ENCODE measurements around the gene ZNF550. TPM values are rescaled to one million over a fixed set of nuclear protein-coding genes. Genes with fewer than 3 reads are reported as not detected.
A peak's percentile ranks its signal among the peaks of the same experiment; 100 is the strongest.

Gene ZNF550
- total and polyA plus RNA-seq, 2 of the 13 experiments (the other 11 are each of a cell fraction or from before 2014, with no cell fraction given): 8.6 to 9.1 TPM

DNA sequence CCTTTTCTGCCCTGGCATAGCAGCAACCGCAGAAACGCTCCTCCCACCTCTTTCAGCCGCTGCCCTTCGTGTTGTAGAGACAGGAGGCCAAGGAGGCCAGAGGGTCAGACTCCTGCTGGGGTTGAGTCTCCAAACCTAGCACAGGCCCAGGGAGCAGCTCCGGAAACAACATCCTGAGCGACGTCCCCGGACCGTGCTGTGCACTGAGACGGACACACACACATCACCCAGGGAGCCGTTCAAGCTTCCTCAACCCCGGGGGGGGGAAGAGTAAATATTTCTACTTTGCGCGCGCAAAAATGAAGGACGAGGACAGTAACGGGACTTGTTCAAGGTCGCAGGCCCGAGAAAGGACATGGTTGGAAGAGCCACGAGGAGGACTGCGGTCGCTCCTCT is 657 bp downstream of the ZNF550 start:
- peaks cover 23% of the 10 kb centered on the region for H3K79me2 ChIP-seq (ENCODE audit: insufficient read depth, low read length)
- no peak for FAIRE-seq
- peaks cover 29% of the 10 kb centered on the region for H3K4me1 ChIP-seq (ENCODE audit: insufficient read depth, low read length)
- H3K9me3 ChIP-seq (ENCODE audit: low read length): peaks cover 37% of the 10 kb centered on the region
- DNase-seq (ENCODE audit: low spot score): peak; percentile 12
- H3K9ac ChIP-seq (ENCODE audit: insufficient read depth, low read depth, low read length): peak overlapping the region; percentile 85
- ChIA-PET POLR2A (no interaction called here), CTCF (ENCODE audit: low intra/inter-chr PET ratio, low total read pairs) (no interaction called here)
- no peak overlapping the region for H2AFZ ChIP-seq (ENCODE audit: low read length)
- no peaks in the 10 kb centered on the region for H4K20me1 ChIP-seq (ENCODE audit: insufficient read depth, low read length)
- in situ Hi-C loops (cut with HindIII; ENCODE audit: extremely low pct_ligation_motif_present, low pct_unique_long_range_greater_than_20kb): no loop called here
- H3K4me2 ChIP-seq (ENCODE audit: low read depth, low read length): peak overlapping the region; percentile 91
- 5% methylated on average over 9 of the region's 22 CpGs for WGBS (ENCODE audit: low lambda C conversion rate)
- ATAC-seq: peak; percentile 76
- H3K36me3 ChIP-seq (replicated peaks in 1 of 2; ENCODE audit: control insufficient read depth in 1 of 2, insufficient read depth in 2 of 2, low read length in 2 of 2): peaks cover 7 to 22% of the 10 kb centered on the region in 2 experiments; a peak in 4 of 5 replicates
- no peaks in the 10 kb centered on the region; a peak in 1 of 5 replicates for H3K27me3 ChIP-seq (ENCODE audit: control insufficient read depth in 1 of 2, insufficient read depth in 2 of 2, low read length in 2 of 2)
- peak overlapping the region; percentile 88 to 99 (median 94) for H3K4me3 ChIP-seq (replicated peaks in 1 of 3; ENCODE audit: insufficient read depth in 1 of 3, low read depth in 2 of 3, low read length in 3 of 3)
- intact Hi-C loops (cut with micrococcal nuclease; ENCODE audit: unreplicated experiment): no loop called here
- BruUV-seq (replicated peaks): no TSS peak
- peak overlapping the region; percentile 54 for H3K27ac ChIP-seq (ENCODE audit: extremely low read length, insufficient read depth, low read length)
- TF ChIP-seq STAT5B (CRISPR knock-in tag; IDR thresholded peaks at IDR 0.05) (no peak), ZNF124 (CRISPR knock-in tag; IDR thresholded peaks at IDR 0.05) (no peak), LCORL (IDR thresholded peaks at IDR 0.05) (no peak), LCORL (CRISPR knock-in tag; IDR thresholded peaks at IDR 0.05) (no peak), RNF2 (conservative IDR thresholded peaks at IDR 0.05; ENCODE audit: low read depth) (no peak), ZNF670 (CRISPR knock-in tag; IDR thresholded peaks at IDR 0.05; ENCODE audit: borderline replicate concordance) (no peak), ZNF879 (CRISPR knock-in tag; IDR thresholded peaks at IDR 0.05) (no peak), NONO (IDR thresholded peaks at IDR 0.05) (no peak), NONO (CRISPR knock-in tag; conservative IDR thresholded peaks at IDR 0.05) (no peak; the same call in none of the 2 replicates), MBNL3 (CRISPR knock-in tag; conservative IDR thresholded peaks at IDR 0.05) (no peak), NKX3-1 (CRISPR knock-in tag; IDR thresholded peaks at IDR 0.05) (no peak), E2F1 (CRISPR knock-in tag; IDR thresholded peaks at IDR 0.05) (peak; percentile 56; the same call in 1 of the 2 replicates), ZNF574 (CRISPR knock-in tag; IDR thresholded peaks at IDR 0.05) (peak; percentile 23; the same call in 1 of the 2 replicates), ZNF30 (CRISPR knock-in tag; IDR thresholded peaks at IDR 0.05) (no peak), IRF2 (CRISPR knock-in tag; IDR thresholded peaks at IDR 0.05) (no peak), THAP7 (CRISPR knock-in tag; IDR thresholded peaks at IDR 0.05) (no peak), SETDB1 (CRISPR knock-in tag; IDR thresholded peaks at IDR 0.05; ENCODE audit: borderline replicate concordance) (no peak), MAFF (IDR thresholded peaks at IDR 0.05; ENCODE audit: low read depth, low read length) (no peak), ZBTB20 (CRISPR knock-in tag; IDR thresholded peaks at IDR 0.05; ENCODE audit: borderline replicate concordance, low read depth) (no peak), MXI1 (IDR thresholded peaks at IDR 0.05; ENCODE audit: borderline replicate concordance, low read depth, low read length) (no peak), KLF6 (CRISPR knock-in tag; IDR thresholded peaks at IDR 0.05) (no peak)
- TF ChIP-seq, protein P1, sequence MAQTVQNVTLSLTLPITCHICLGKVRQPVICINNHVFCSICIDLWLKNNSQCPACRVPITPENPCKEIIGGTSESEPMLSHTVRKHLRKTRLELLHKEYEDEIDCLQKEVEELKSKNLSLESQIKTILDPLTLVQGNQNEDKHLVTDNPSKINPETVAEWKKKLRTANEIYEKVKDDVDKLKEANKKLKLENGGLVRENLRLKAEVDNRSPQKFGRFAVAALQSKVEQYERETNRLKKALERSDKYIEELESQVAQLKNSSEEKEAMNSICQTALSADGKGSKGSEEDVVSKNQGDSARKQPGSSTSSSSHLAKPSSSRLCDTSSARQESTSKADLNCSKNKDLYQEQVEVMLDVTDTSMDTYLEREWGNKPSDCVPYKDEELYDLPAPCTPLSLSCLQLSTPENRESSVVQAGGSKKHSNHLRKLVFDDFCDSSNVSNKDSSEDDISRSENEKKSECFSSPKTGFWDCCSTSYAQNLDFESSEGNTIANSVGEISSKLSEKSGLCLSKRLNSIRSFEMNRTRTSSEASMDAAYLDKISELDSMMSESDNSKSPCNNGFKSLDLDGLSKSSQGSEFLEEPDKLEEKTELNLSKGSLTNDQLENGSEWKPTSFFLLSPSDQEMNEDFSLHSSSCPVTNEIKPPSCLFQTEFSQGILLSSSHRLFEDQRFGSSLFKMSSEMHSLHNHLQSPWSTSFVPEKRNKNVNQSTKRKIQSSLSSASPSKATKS (CRISPR knock-in tag; IDR thresholded peaks at IDR 0.05): no peak

Data from HepG2 (cell line).